SH-SY5Y (cell line): Measurements from ENCODE around the gene GSK3B.

Experiments
- GATA2 ChIP-seq: IDR thresholded peaks from 2 replicates; pipeline ENCODE4 v1.6.1; 2011; ENCODE audit warnings: mild to moderate bottlenecking, low read depth, low read length
- GATA3 ChIP-seq: IDR thresholded peaks from 2 replicates; pipeline ENCODE4 v1.6.1; 2011; ENCODE audit warnings: low read depth, mild to moderate bottlenecking, low read length, moderate library complexity

The GSK3B gene

GRCh38 chr3:120049881-120050539 is 44.2 kb downstream of the GSK3B start:
- TF ChIP-seq GATA2 (no peak), GATA3 (no peak)

GRCh38 chr3:120049072-120049471 is 45.2 kb downstream of the GSK3B start:
- no peak for TF ChIP-seq GATA2
- TF ChIP-seq GATA3: 0 out of 2 replicates have a peak, but pooled peaks have one; percentile 24

GRCh38 chr3:120048355-120049041 is 45.7 kb downstream of the GSK3B start:
- TF ChIP-seq GATA2 (no peak), GATA3 (no peak)

GRCh38 chr3:120047686-120048085 is 46.6 kb downstream of the GSK3B start:
- no peak for TF ChIP-seq GATA2
- no peak for TF ChIP-seq GATA3

- TF ChIP-seq GATA3 (no peak), GATA2 (no peak)
Measured at GRCh38 chr3:120040813-120041377, 53.4 kb downstream of the GSK3B start.

- TF ChIP-seq GATA3 (no peak), GATA2 (no peak)
Measured at GRCh38 chr3:120039642-120040610, 54.3 kb downstream of the GSK3B start.

- no peak for TF ChIP-seq GATA3
- no peak for TF ChIP-seq GATA2
Measured at GRCh38 chr3:120033596-120033995, 60.7 kb downstream of the GSK3B start.

GRCh38 chr3:120031561-120031960 is 62.7 kb downstream of the GSK3B start:
- TF ChIP-seq GATA2: no peak
- TF ChIP-seq GATA3: no peak

GRCh38 chr3:120029749-120030148 is 64.5 kb downstream of the GSK3B start:
- TF ChIP-seq GATA3: no peak
- no peak for TF ChIP-seq GATA2

GRCh38 chr3:120028271-120029047 is 65.8 kb downstream of the GSK3B start:
- no peak for TF ChIP-seq GATA3
- no peak for TF ChIP-seq GATA2

- TF ChIP-seq GATA3: no peak
- no peak for TF ChIP-seq GATA2
Measured at GRCh38 chr3:120027226-120027625, 67.0 kb downstream of the GSK3B start.

- TF ChIP-seq GATA2 (no peak), GATA3 (no peak)
Measured at GRCh38 chr3:120025520-120025919, 68.7 kb downstream of the GSK3B start.

- TF ChIP-seq GATA2: no peak
- TF ChIP-seq GATA3: no peak
Measured at GRCh38 chr3:120024103-120024502, 70.1 kb downstream of the GSK3B start.

- TF ChIP-seq GATA3: no peak
- no peak for TF ChIP-seq GATA2
Measured at GRCh38 chr3:120022729-120023128, 71.5 kb downstream of the GSK3B start.
